Activated T-cell treated with anti-CD3 and anti-CD28 coated beads, Interleukin-2, amount 50 U/mL, for 24 hours (primary cell): ENCODE measurements around the gene METTL27.
"Not testable (repeated sequence)": the region's sequence is repeated elsewhere in the genome, so short reads cannot be mapped to it uniquely, and the experiment has no call there.

Source experiments
- DNase-seq: peaks from one replicate; pipeline ENCODE4 v3.0.0-alpha.2; 2020
- H3K27ac Mint-ChIP-seq: 2 replicates; pipeline ENCODE4 v1.8.0; 2020; ENCODE audit warnings: mild to moderate bottlenecking, mixed read lengths
- H3K27me3 Mint-ChIP-seq: 2 replicates; pipeline ENCODE4 v1.8.0; 2020; ENCODE audit warnings: mixed read lengths
- H3K36me3 Mint-ChIP-seq: 2 replicates; pipeline ENCODE4 v1.8.0; 2020; ENCODE audit warnings: low read depth, mixed read lengths
- H3K4me1 Mint-ChIP-seq: 2 replicates; pipeline ENCODE4 v1.8.0; 2020; ENCODE audit warnings: low read depth, mixed read lengths
- H3K4me3 Mint-ChIP-seq: 2 replicates; pipeline ENCODE4 v1.8.0; 2020; ENCODE audit warnings: mild to moderate bottlenecking, moderate library complexity, mixed read lengths
- H3K9me3 Mint-ChIP-seq: 2 replicates; pipeline ENCODE4 v1.8.0; 2020; ENCODE audit warnings: mixed read lengths

METTL27 gene

GRCh38 chr7:73852500-73852899 lies 10.2 kb upstream of the METTL27 start:
- peaks cover 33% of the 10 kb centered on the region for H3K4me1 Mint-ChIP-seq
- no peaks in the 10 kb centered on the region for H3K9me3 Mint-ChIP-seq
- no peak for DNase-seq
- no peak overlapping the region for H3K4me3 Mint-ChIP-seq
- no peaks in the 10 kb centered on the region for H3K36me3 Mint-ChIP-seq
- no peak overlapping the region for H3K27ac Mint-ChIP-seq
- peaks cover 36% of the 10 kb centered on the region for H3K27me3 Mint-ChIP-seq

GRCh38 chr7:73851410-73852338 lies 9.4 kb upstream of the METTL27 start:
- H3K4me3 Mint-ChIP-seq: no peak overlapping the region

GRCh38 chr7:73850781-73851207 lies 8.5 kb upstream of the METTL27 start:
- H3K4me3 Mint-ChIP-seq: no peak overlapping the region

More at GRCh38 chr7:73851410-73852338, 9.4 kb upstream of the METTL27 start:
- Mint-ChIP-seq H3K27me3 (peaks cover 29% of the 10 kb centered on the region), H3K36me3 (no peaks in the 10 kb centered on the region), H3K27ac (peak overlapping the region; percentile 92), H3K4me1 (peaks cover 33% of the 10 kb centered on the region), H3K9me3 (no peaks in the 10 kb centered on the region)
- DNase-seq: peak; percentile 37

GRCh38 chr7:73847941-73848723 lies 5.8 kb upstream of the METTL27 start:
- no peaks in the 10 kb centered on the region for H3K9me3 Mint-ChIP-seq
- no peak overlapping the region for H3K4me3 Mint-ChIP-seq
- no peaks in the 10 kb centered on the region for H3K36me3 Mint-ChIP-seq
- DNase-seq: no peak
- peaks cover 8% of the 10 kb centered on the region for H3K27me3 Mint-ChIP-seq
- H3K27ac Mint-ChIP-seq: no peak overlapping the region
- peaks cover 32% of the 10 kb centered on the region for H3K4me1 Mint-ChIP-seq

More at GRCh38 chr7:73850781-73851207, 8.5 kb upstream of the METTL27 start:
- no peaks in the 10 kb centered on the region for H3K36me3 Mint-ChIP-seq
- peak overlapping the region; percentile 44 for H3K27ac Mint-ChIP-seq
- DNase-seq: no peak
- H3K9me3 Mint-ChIP-seq: no peaks in the 10 kb centered on the region
- peaks cover 26% of the 10 kb centered on the region for H3K27me3 Mint-ChIP-seq
- H3K4me1 Mint-ChIP-seq: peaks cover 32% of the 10 kb centered on the region

- H3K9me3 Mint-ChIP-seq, H3K27me3 Mint-ChIP-seq, H3K4me3 Mint-ChIP-seq, H3K27ac Mint-ChIP-seq, H3K36me3 Mint-ChIP-seq, DNase-seq: not testable (repeated sequence)
- H3K4me1 Mint-ChIP-seq: peaks cover 21% of the 10 kb centered on the region
Measured at GRCh38 chr7:73845701-73846195, 3.4 kb upstream of the METTL27 start.

GRCh38 chr7:73844848-73845460 lies 2.6 kb upstream of the METTL27 start:
- DNase-seq: no peak
- Mint-ChIP-seq H3K27ac (no peak overlapping the region), H3K9me3 (no peaks in the 10 kb centered on the region), H3K36me3 (no peaks in the 10 kb centered on the region), H3K4me1 (peaks cover 18% of the 10 kb centered on the region), H3K4me3 (no peak overlapping the region), H3K27me3 (peaks cover 6% of the 10 kb centered on the region)

- H3K27ac Mint-ChIP-seq: no peak overlapping the region
- H3K9me3 Mint-ChIP-seq: no peaks in the 10 kb centered on the region
- peaks cover 14% of the 10 kb centered on the region for H3K4me1 Mint-ChIP-seq
- no peaks in the 10 kb centered on the region for H3K36me3 Mint-ChIP-seq
- peaks cover under 1% of the 10 kb centered on the region for H3K27me3 Mint-ChIP-seq
- DNase-seq: no peak
- H3K4me3 Mint-ChIP-seq: no peak overlapping the region
Measured at GRCh38 chr7:73844131-73844547, 1.8 kb upstream of the METTL27 start.

- DNase-seq: peak; percentile 39
- H3K4me1 Mint-ChIP-seq: peaks cover 14% of the 10 kb centered on the region
- H3K4me3 Mint-ChIP-seq: peak overlapping the region; percentile 80
- H3K27me3 Mint-ChIP-seq: no peaks in the 10 kb centered on the region
- H3K36me3 Mint-ChIP-seq: no peaks in the 10 kb centered on the region
- no peak overlapping the region for H3K27ac Mint-ChIP-seq
- H3K9me3 Mint-ChIP-seq: no peaks in the 10 kb centered on the region
Measured at GRCh38 chr7:73841689-73842066, 638 bp downstream of the METTL27 start.

- DNase-seq: no peak
- Mint-ChIP-seq H3K4me3 (no peak overlapping the region), H3K9me3 (no peaks in the 10 kb centered on the region), H3K36me3 (no peaks in the 10 kb centered on the region), H3K27me3 (no peaks in the 10 kb centered on the region), H3K4me1 (peaks cover 14% of the 10 kb centered on the region), H3K27ac (no peak overlapping the region)
Measured at GRCh38 chr7:73840715-73841379, 1.5 kb downstream of the METTL27 start.

- Mint-ChIP-seq H3K9me3 (no peaks in the 10 kb centered on the region), H3K4me3 (no peak overlapping the region), H3K4me1 (peaks cover 14% of the 10 kb centered on the region), H3K27ac (no peak overlapping the region), H3K27me3 (no peaks in the 10 kb centered on the region), H3K36me3 (no peaks in the 10 kb centered on the region)
- DNase-seq: no peak
Measured at GRCh38 chr7:73839743-73840714, 2.3 kb downstream of the METTL27 start.

- Mint-ChIP-seq H3K4me3 (no peak overlapping the region), H3K9me3 (no peaks in the 10 kb centered on the region), H3K27ac (no peak overlapping the region), H3K4me1 (peaks cover 12% of the 10 kb centered on the region), H3K36me3 (no peaks in the 10 kb centered on the region), H3K27me3 (no peaks in the 10 kb centered on the region)
- DNase-seq: no peak
Measured at GRCh38 chr7:73839290-73839689, 3.0 kb downstream of the METTL27 start.

GRCh38 chr7:73838642-73839041 lies 3.7 kb downstream of the METTL27 start:
- no peaks in the 10 kb centered on the region for H3K27me3 Mint-ChIP-seq
- no peaks in the 10 kb centered on the region for H3K9me3 Mint-ChIP-seq
- no peak for DNase-seq
- no peak overlapping the region for H3K4me3 Mint-ChIP-seq
- H3K36me3 Mint-ChIP-seq: no peaks in the 10 kb centered on the region
- H3K27ac Mint-ChIP-seq: no peak overlapping the region
- peaks cover 8% of the 10 kb centered on the region for H3K4me1 Mint-ChIP-seq

- H3K27ac Mint-ChIP-seq, H3K27me3 Mint-ChIP-seq, H3K4me3 Mint-ChIP-seq, H3K9me3 Mint-ChIP-seq, H3K36me3 Mint-ChIP-seq, H3K4me1 Mint-ChIP-seq, DNase-seq: not testable (repeated sequence)
Measured at GRCh38 chr7:73837167-73837566, 5.1 kb downstream of the METTL27 start.
